ENCODE data around the gene KRT77.

GRCh38 chr12:52703878-52704277, 554 bp upstream of the KRT77 start:
- no peak for TF ChIP-seq PATZ1 (CRISPR knock-in tag; IDR thresholded peaks at IDR 0.05; ENCODE audit: borderline replicate concordance)
- TF ChIP-seq ZNF565 (CRISPR knock-in tag; conservative IDR thresholded peaks at IDR 0.05; ENCODE audit: low read depth): no peak
- no peak for TF ChIP-seq ESRRG (CRISPR knock-in tag; IDR thresholded peaks at IDR 0.05)
- TF ChIP-seq ZFP30 (CRISPR knock-in tag; IDR thresholded peaks at IDR 0.05): no peak
- no peak for TF ChIP-seq OSR1 (CRISPR knock-in tag; IDR thresholded peaks at IDR 0.05)
- TF ChIP-seq ZFP3 (CRISPR knock-in tag; IDR thresholded peaks at IDR 0.05): no peak

Measured in SK-N-SH treated with all-trans-retinoic acid at 6 μM for 48 hours (cell line).